ENCODE measurements around the gene PAXX.

PAXX gene

DNA sequence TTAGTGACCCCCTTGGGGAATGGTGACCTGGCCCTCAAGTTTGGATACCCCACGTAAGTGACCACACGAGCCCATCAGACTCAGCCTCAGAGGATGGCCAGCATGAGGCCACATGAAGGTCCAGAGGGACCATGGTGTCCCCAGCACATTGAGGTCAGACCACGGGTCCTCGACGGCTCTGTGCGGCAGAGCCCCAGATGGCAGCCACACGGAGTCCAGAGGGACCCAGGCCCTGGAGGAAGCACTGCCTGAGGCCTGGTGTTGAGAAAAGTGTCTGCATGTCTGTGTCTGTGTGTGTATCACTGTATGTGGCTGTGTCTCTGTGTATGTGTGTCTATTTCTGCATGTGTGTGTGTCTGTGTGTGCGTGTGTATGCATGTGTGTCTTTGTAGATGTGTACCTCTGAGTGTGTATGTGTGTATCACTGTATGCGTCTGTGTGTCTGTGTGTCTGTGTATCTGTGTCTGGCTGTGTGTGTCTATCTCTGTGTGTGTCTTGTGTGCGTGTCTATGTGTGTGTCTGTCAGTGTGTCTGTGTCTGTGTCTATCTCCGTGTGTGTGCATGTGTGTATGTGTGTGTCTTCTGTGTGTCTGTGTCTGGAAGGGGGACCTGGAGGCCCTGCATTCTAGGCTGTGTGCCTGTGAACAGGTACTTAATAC lies 8.4 kb upstream of the PAXX start:
- Histone ChIP-seq H3K4me3 (replicated peaks; ENCODE audit: insufficient read depth, low read length) (no peak overlapping the region), H3K27me3 (ENCODE audit: insufficient read depth, poor library complexity, severe bottlenecking) (peaks cover 25% of the 10 kb centered on the region), H3K27ac (replicated peaks) (no peak overlapping the region)
- TF ChIP-seq GABPA (IDR thresholded peaks at IDR 0.05; ENCODE audit: low read depth) (no peak), POLR2AphosphoS5 (IDR thresholded peaks at IDR 0.05; ENCODE audit: low read depth) (no peak), SPI1 (IDR thresholded peaks at IDR 0.05; ENCODE audit: borderline replicate concordance, low read depth) (no peak)
- TF ChIP-seq, protein P1, sequence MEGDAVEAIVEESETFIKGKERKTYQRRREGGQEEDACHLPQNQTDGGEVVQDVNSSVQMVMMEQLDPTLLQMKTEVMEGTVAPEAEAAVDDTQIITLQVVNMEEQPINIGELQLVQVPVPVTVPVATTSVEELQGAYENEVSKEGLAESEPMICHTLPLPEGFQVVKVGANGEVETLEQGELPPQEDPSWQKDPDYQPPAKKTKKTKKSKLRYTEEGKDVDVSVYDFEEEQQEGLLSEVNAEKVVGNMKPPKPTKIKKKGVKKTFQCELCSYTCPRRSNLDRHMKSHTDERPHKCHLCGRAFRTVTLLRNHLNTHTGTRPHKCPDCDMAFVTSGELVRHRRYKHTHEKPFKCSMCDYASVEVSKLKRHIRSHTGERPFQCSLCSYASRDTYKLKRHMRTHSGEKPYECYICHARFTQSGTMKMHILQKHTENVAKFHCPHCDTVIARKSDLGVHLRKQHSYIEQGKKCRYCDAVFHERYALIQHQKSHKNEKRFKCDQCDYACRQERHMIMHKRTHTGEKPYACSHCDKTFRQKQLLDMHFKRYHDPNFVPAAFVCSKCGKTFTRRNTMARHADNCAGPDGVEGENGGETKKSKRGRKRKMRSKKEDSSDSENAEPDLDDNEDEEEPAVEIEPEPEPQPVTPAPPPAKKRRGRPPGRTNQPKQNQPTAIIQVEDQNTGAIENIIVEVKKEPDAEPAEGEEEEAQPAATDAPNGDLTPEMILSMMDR (IDR thresholded peaks at IDR 0.05; ENCODE audit: insufficient read depth, low read length): no peak
- TF ChIP-seq, protein P2, sequence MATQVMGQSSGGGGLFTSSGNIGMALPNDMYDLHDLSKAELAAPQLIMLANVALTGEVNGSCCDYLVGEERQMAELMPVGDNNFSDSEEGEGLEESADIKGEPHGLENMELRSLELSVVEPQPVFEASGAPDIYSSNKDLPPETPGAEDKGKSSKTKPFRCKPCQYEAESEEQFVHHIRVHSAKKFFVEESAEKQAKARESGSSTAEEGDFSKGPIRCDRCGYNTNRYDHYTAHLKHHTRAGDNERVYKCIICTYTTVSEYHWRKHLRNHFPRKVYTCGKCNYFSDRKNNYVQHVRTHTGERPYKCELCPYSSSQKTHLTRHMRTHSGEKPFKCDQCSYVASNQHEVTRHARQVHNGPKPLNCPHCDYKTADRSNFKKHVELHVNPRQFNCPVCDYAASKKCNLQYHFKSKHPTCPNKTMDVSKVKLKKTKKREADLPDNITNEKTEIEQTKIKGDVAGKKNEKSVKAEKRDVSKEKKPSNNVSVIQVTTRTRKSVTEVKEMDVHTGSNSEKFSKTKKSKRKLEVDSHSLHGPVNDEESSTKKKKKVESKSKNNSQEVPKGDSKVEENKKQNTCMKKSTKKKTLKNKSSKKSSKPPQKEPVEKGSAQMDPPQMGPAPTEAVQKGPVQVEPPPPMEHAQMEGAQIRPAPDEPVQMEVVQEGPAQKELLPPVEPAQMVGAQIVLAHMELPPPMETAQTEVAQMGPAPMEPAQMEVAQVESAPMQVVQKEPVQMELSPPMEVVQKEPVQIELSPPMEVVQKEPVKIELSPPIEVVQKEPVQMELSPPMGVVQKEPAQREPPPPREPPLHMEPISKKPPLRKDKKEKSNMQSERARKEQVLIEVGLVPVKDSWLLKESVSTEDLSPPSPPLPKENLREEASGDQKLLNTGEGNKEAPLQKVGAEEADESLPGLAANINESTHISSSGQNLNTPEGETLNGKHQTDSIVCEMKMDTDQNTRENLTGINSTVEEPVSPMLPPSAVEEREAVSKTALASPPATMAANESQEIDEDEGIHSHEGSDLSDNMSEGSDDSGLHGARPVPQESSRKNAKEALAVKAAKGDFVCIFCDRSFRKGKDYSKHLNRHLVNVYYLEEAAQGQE (IDR thresholded peaks at IDR 0.05; ENCODE audit: insufficient replicate concordance, low read depth): no peak
- DNase-seq (ENCODE audit: low read depth in 1 of 2, low spot score in 1 of 2): no peak

DNA sequence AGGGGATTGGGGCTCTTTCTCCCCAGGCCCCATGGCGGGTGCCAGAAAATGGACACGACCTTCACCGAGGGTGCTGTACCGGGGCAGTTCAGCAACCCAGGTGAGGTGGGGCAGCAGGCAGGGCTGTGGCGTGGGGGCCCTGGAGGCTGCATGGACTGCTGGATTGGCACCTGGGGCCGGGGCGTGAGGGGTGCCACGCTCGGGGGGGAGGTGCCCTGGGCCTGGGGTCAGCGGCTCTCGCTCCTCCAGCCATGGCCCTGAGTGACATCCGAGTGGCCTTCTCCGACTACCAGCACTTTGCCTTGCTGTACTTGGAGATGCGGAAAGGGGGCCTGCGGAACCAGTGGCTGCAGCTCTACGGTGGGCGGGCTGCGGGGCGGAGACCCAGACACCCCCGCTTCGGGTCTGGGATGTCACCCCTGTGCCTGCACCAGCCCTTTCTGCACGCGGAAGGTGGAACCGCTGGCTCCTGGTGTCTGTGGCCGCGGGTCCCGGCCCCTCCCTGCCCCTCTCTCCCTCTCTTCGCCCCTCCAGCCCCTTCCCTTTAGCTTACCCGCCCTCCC lies 7.7 kb upstream of the PAXX start:
- Histone ChIP-seq H3K27me3 (ENCODE audit: insufficient read depth, poor library complexity, severe bottlenecking) (peaks cover 25% of the 10 kb centered on the region), H3K27ac (replicated peaks) (no peak overlapping the region), H3K4me3 (replicated peaks; ENCODE audit: insufficient read depth, low read length) (no peak overlapping the region)
- TF ChIP-seq GABPA (IDR thresholded peaks at IDR 0.05; ENCODE audit: low read depth): no peak
- TF ChIP-seq, protein P2 (IDR thresholded peaks at IDR 0.05; ENCODE audit: insufficient replicate concordance, low read depth): no peak
- TF ChIP-seq, protein P1 (IDR thresholded peaks at IDR 0.05; ENCODE audit: insufficient read depth, low read length): no peak
- TF ChIP-seq POLR2AphosphoS5 (IDR thresholded peaks at IDR 0.05; ENCODE audit: low read depth): no peak
- no peak for TF ChIP-seq SPI1 (IDR thresholded peaks at IDR 0.05; ENCODE audit: borderline replicate concordance, low read depth)
- no peak for DNase-seq (ENCODE audit: low read depth in 1 of 2, low spot score in 1 of 2)

DNA sequence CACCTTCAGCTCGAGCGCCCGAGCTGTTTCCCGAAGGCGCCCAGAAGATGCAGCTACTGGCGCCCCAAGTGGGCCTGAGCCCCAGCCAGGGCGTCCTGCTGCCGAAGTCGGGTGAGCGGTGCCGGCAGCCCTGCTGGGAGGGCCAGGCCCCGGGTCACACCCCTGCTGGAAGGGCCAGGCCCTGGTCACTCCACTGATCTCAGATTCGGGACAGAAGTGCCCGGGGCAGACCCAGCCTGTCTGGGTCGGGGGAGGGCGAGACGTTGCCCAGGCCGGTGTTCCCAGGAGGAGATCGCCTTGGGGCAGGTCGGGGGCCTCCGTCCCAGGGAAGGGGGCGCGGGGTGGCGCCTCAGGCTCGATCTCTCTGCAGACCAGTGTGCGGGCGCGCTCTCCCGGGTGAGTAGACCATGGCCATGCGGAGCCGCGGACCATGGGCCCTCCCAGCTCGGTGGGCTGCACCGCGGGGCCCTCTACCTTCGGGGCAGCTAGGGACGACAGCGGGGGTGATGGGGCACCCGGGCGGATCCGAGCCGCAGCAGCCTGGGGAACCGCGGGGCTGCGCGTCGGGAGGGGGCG lies 7.1 kb upstream of the PAXX start:
- DNase-seq (ENCODE audit: low read depth in 1 of 2, low spot score in 1 of 2): no peak
- peaks cover 25% of the 10 kb centered on the region for H3K27me3 ChIP-seq (ENCODE audit: insufficient read depth, poor library complexity, severe bottlenecking)
- TF ChIP-seq, protein P1 (IDR thresholded peaks at IDR 0.05; ENCODE audit: insufficient read depth, low read length): no peak
- TF ChIP-seq SPI1 (IDR thresholded peaks at IDR 0.05; ENCODE audit: borderline replicate concordance, low read depth): no peak
- TF ChIP-seq, protein P2 (IDR thresholded peaks at IDR 0.05; ENCODE audit: insufficient replicate concordance, low read depth): no peak
- TF ChIP-seq GABPA (IDR thresholded peaks at IDR 0.05; ENCODE audit: low read depth): no peak
- TF ChIP-seq POLR2AphosphoS5 (IDR thresholded peaks at IDR 0.05; ENCODE audit: low read depth): no peak
- no peak overlapping the region for H3K27ac ChIP-seq (replicated peaks)
- H3K4me3 ChIP-seq (replicated peaks; ENCODE audit: insufficient read depth, low read length): no peak overlapping the region

Measured in HL-60 (cell line).